Measurements from ENCODE around the gene BAHD1.

The BAHD1 gene

GRCh38 chr15:40412095-40412759, 28.5 kb upstream of the BAHD1 start:
- no peak overlapping the region for H2AFZ ChIP-seq (ENCODE audit: low read length)
- H3K4me2 ChIP-seq (ENCODE audit: low read depth, low read length, poor library complexity, severe bottlenecking), result no peak overlapping the region
- H3K4me1 ChIP-seq (ENCODE audit: insufficient read depth, low read length, poor library complexity, severe bottlenecking), result peaks cover 24% of the 10 kb centered on the region
- no peaks in the 10 kb centered on the region for H3K9me2 ChIP-seq (replicated peaks; ENCODE audit: low read depth, low read length)
- TF ChIP-seq, protein P1, sequence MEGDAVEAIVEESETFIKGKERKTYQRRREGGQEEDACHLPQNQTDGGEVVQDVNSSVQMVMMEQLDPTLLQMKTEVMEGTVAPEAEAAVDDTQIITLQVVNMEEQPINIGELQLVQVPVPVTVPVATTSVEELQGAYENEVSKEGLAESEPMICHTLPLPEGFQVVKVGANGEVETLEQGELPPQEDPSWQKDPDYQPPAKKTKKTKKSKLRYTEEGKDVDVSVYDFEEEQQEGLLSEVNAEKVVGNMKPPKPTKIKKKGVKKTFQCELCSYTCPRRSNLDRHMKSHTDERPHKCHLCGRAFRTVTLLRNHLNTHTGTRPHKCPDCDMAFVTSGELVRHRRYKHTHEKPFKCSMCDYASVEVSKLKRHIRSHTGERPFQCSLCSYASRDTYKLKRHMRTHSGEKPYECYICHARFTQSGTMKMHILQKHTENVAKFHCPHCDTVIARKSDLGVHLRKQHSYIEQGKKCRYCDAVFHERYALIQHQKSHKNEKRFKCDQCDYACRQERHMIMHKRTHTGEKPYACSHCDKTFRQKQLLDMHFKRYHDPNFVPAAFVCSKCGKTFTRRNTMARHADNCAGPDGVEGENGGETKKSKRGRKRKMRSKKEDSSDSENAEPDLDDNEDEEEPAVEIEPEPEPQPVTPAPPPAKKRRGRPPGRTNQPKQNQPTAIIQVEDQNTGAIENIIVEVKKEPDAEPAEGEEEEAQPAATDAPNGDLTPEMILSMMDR (conservative IDR thresholded peaks at IDR 0.05; ENCODE audit: low read length), result no peak
- TF ChIP-seq EZH2phosphoT487 (IDR thresholded peaks at IDR 0.05; ENCODE audit: borderline replicate concordance), result no peak
- no peak overlapping the region for H3K4me3 ChIP-seq (ENCODE audit: low read length, poor library complexity, severe bottlenecking)
- H3K36me3 ChIP-seq (ENCODE audit: insufficient read depth, low read length), result peaks cover 60% of the 10 kb centered on the region
- H4K20me1 ChIP-seq (ENCODE audit: insufficient read depth, low read length, poor library complexity, severe bottlenecking), result peaks cover 33% of the 10 kb centered on the region
- no peaks in the 10 kb centered on the region for H3K27me3 ChIP-seq (ENCODE audit: insufficient read depth, low read length, poor library complexity, severe bottlenecking)
- H3K9me3 ChIP-seq (ENCODE audit: insufficient read depth, low read depth, low read length), result no peaks in the 10 kb centered on the region
- no peaks in the 10 kb centered on the region for H3F3A ChIP-seq (ENCODE audit: low read depth)
- peaks cover 48% of the 10 kb centered on the region for H3K79me2 ChIP-seq (ENCODE audit: insufficient read depth, low read length)
- H3K9ac ChIP-seq (ENCODE audit: low read depth, low read length, poor library complexity, severe bottlenecking), result no peak overlapping the region

- no peak overlapping the region for H3K4me3 ChIP-seq (ENCODE audit: low read length, poor library complexity, severe bottlenecking)
- TF ChIP-seq, protein P1 (conservative IDR thresholded peaks at IDR 0.05; ENCODE audit: low read length), result no peak
- no peak for TF ChIP-seq EZH2phosphoT487 (IDR thresholded peaks at IDR 0.05; ENCODE audit: borderline replicate concordance)
- H3K4me1 ChIP-seq (ENCODE audit: insufficient read depth, low read length, poor library complexity, severe bottlenecking), result peaks cover 16% of the 10 kb centered on the region
- peaks cover 63% of the 10 kb centered on the region for H3K36me3 ChIP-seq (ENCODE audit: insufficient read depth, low read length)
- H3K4me2 ChIP-seq (ENCODE audit: low read depth, low read length, poor library complexity, severe bottlenecking), result no peak overlapping the region
- peaks cover 24% of the 10 kb centered on the region for H4K20me1 ChIP-seq (ENCODE audit: insufficient read depth, low read length, poor library complexity, severe bottlenecking)
- no peak overlapping the region for H3K9ac ChIP-seq (ENCODE audit: low read depth, low read length, poor library complexity, severe bottlenecking)
- no peaks in the 10 kb centered on the region for H3F3A ChIP-seq (ENCODE audit: low read depth)
- H3K27me3 ChIP-seq (ENCODE audit: insufficient read depth, low read length, poor library complexity, severe bottlenecking), result no peaks in the 10 kb centered on the region
- no peaks in the 10 kb centered on the region for H3K9me3 ChIP-seq (ENCODE audit: insufficient read depth, low read depth, low read length)
- H3K9me2 ChIP-seq (replicated peaks; ENCODE audit: low read depth, low read length), result no peaks in the 10 kb centered on the region
- peaks cover 40% of the 10 kb centered on the region for H3K79me2 ChIP-seq (ENCODE audit: insufficient read depth, low read length)
- no peak overlapping the region for H2AFZ ChIP-seq (ENCODE audit: low read length)
Measured at GRCh38 chr15:40413036-40413435, 27.7 kb upstream of the BAHD1 start.

- H3K36me3 ChIP-seq (ENCODE audit: insufficient read depth, low read length), result peaks cover 67% of the 10 kb centered on the region
- peaks cover 23% of the 10 kb centered on the region; the same call in 1 of the 2 replicates for H3K79me2 ChIP-seq (ENCODE audit: insufficient read depth, low read length)
- no peak overlapping the region for H3K9ac ChIP-seq (ENCODE audit: low read depth, low read length, poor library complexity, severe bottlenecking)
- H3K9me3 ChIP-seq (ENCODE audit: insufficient read depth, low read depth, low read length), result no peaks in the 10 kb centered on the region
- H3K4me3 ChIP-seq (ENCODE audit: low read length, poor library complexity, severe bottlenecking), result no peak overlapping the region
- H3K4me2 ChIP-seq (ENCODE audit: low read depth, low read length, poor library complexity, severe bottlenecking), result no peak overlapping the region
- H2AFZ ChIP-seq (ENCODE audit: low read length), result no peak overlapping the region
- H3F3A ChIP-seq (ENCODE audit: low read depth), result no peaks in the 10 kb centered on the region
- no peaks in the 10 kb centered on the region for H3K27me3 ChIP-seq (ENCODE audit: insufficient read depth, low read length, poor library complexity, severe bottlenecking)
- no peaks in the 10 kb centered on the region for H3K9me2 ChIP-seq (replicated peaks; ENCODE audit: low read depth, low read length)
- peaks cover 11% of the 10 kb centered on the region for H3K4me1 ChIP-seq (ENCODE audit: insufficient read depth, low read length, poor library complexity, severe bottlenecking)
- TF ChIP-seq EZH2phosphoT487 (IDR thresholded peaks at IDR 0.05; ENCODE audit: borderline replicate concordance), result no peak
- TF ChIP-seq, protein P1 (conservative IDR thresholded peaks at IDR 0.05; ENCODE audit: low read length), result no peak
- H4K20me1 ChIP-seq (ENCODE audit: insufficient read depth, low read length, poor library complexity, severe bottlenecking), result peaks cover 9% of the 10 kb centered on the region
Measured at GRCh38 chr15:40414816-40415215, 25.9 kb upstream of the BAHD1 start.

Data from Loucy (cell line).